COLO829 (cell line): Measurements from ENCODE around the gene BRINP1.
A peak's percentile ranks its signal among the peaks of the same experiment; 100 is the strongest.

ENCODE experiments used
- DNase-seq: peaks from one replicate; pipeline ENCODE4 v3.0.0; 2012; ENCODE audit warnings: low spot score

BRINP1 gene

GRCh38 chr9:119343059-119343990 is 25.9 kb downstream of the BRINP1 start:
- DNase-seq: no peak

GRCh38 chr9:119339056-119339455 is 30.2 kb downstream of the BRINP1 start:
- no peak for DNase-seq

GRCh38 chr9:119337573-119337972 is 31.7 kb downstream of the BRINP1 start:
- no peak for DNase-seq

GRCh38 chr9:119334745-119335144 is 34.5 kb downstream of the BRINP1 start:
- no peak for DNase-seq

- DNase-seq: no peak
These were observed 35.6 kb downstream of the BRINP1 start for GRCh38 chr9:119333507-119334229.

- no peak for DNase-seq
These were observed 36.7 kb downstream of the BRINP1 start for GRCh38 chr9:119332522-119332921.

GRCh38 chr9:119322184-119322583 is 47.1 kb downstream of the BRINP1 start:
- DNase-seq: no peak

GRCh38 chr9:119318371-119318770 is 50.9 kb downstream of the BRINP1 start:
- DNase-seq: no peak

GRCh38 chr9:119313846-119314245 is 55.4 kb downstream of the BRINP1 start:
- DNase-seq: no peak

- DNase-seq: no peak
These were observed 58.5 kb downstream of the BRINP1 start for GRCh38 chr9:119310741-119311140.

GRCh38 chr9:119307471-119307870 is 61.8 kb downstream of the BRINP1 start:
- no peak for DNase-seq

GRCh38 chr9:119304555-119304954 is 64.7 kb downstream of the BRINP1 start:
- DNase-seq: no peak

GRCh38 chr9:119302988-119303698 is 66.1 kb downstream of the BRINP1 start:
- DNase-seq: no peak

- no peak for DNase-seq
These were observed 71.0 kb downstream of the BRINP1 start for GRCh38 chr9:119298076-119298853.

- DNase-seq: no peak
These were observed 77.7 kb downstream of the BRINP1 start for GRCh38 chr9:119291554-119291953.

GRCh38 chr9:119289740-119290433 is 79.3 kb downstream of the BRINP1 start:
- DNase-seq: peak; percentile 24

- no peak for DNase-seq
These were observed 84.5 kb downstream of the BRINP1 start for GRCh38 chr9:119284587-119285337.

GRCh38 chr9:119284118-119284517 is 85.1 kb downstream of the BRINP1 start:
- DNase-seq: no peak

GRCh38 chr9:119283078-119283794 is 86.0 kb downstream of the BRINP1 start:
- no peak for DNase-seq
